K562 (cell line): ENCODE results near the gene PES1. TPM values are rescaled to one million over a fixed set of nuclear protein-coding genes. Genes with fewer than 3 reads are reported as not detected.

Experiments used
- ATAC-seq: fragments of 200-7000 bp; cut with Tn5 transposase; 3 replicates; pipeline ENCODE4 v1.9.1; 2020; ENCODE audit warnings: moderate library complexity
- BruUV-seq: library from RNA; stranded (reverse); fragments of 400-500 nt; replicated peaks from 2 replicates; lab custom pipeline; 2021; lab: Mats Ljungman, UMichigan
- CTCF ChIA-PET: fragments of 300-600 bp; formaldehyde crosslinking; extraction: SDS; loops from one replicate; lab custom pipeline; 2021; ENCODE audit warnings: low intra/inter-chr PET ratio; lab: Yijun Ruan, JAX
- POLR2A ChIA-PET: fragments of 300-600, 350-650 bp; sonication (Branson Sonifier 250); formaldehyde crosslinking; extraction: SDS; loops from one replicate; lab custom pipeline; 2021; ENCODE audit warnings: antibody characterized with exemption, inconsistent platforms; lab: Yijun Ruan, JAX
- DNase-seq, 4 experiments: peaks; one replicate each; pipeline versions ENCODE4 v3.0.0 to v3.0.0-alpha.2; 2011 to 2018; ENCODE audit warnings: low spot score in 3 of 4, mixed read lengths in 3 of 4; ENCODE audit errors: extremely low read depth in 1 of 4
- FAIRE-seq: peaks from 2 replicates; lab custom pipeline; 2011; peaks lifted over from hg19 to GRCh38; lab: Jason Lieb, UNC
- H2AFZ ChIP-seq: 2 replicates; pipeline ENCODE4 v1.6.0; 2011; ENCODE audit warnings: low read depth, low read length, control low read depth, inconsistent platforms
- H3K27ac ChIP-seq: fragments of 200-600 bp; 3 replicates; pipeline ENCODE4 v1.8.0; 2011; ENCODE audit warnings: low read depth, mild to moderate bottlenecking, control low read depth, inconsistent platforms, low read length, moderate library complexity, mixed read lengths; ENCODE audit errors: extremely low read depth
- H3K27me3 ChIP-seq, 2 experiments: fragments of 300-600 bp in 1 of 2; 2 replicates in 1 of 2; 3 replicates in 1 of 2; pipeline versions ENCODE4 v1.6.0 to v1.8.0; 2011; ENCODE audit warnings: inconsistent platforms in 2 of 2, low read length in 2 of 2, mild to moderate bottlenecking in 1 of 2, mixed read lengths in 1 of 2, moderate library complexity in 1 of 2; ENCODE audit not compliant: control insufficient read depth in 2 of 2, insufficient read depth in 2 of 2
- H3K36me3 ChIP-seq: fragments of 300-600 bp; 3 replicates; pipeline ENCODE4 v1.8.0; 2011; ENCODE audit warnings: mild to moderate bottlenecking, low read length, inconsistent platforms; ENCODE audit not compliant: control insufficient read depth, insufficient read depth
- H3K4me1 ChIP-seq, 2 experiments: fragments of 200-600 bp in 1 of 2; replicated peaks in 1 of 2; 2 replicates in 1 of 2; 3 replicates in 1 of 2; pipeline versions ENCODE4 v1.5.1 to v1.8.0; 2011; ENCODE audit warnings: inconsistent platforms in 2 of 2, low read length in 2 of 2, mild to moderate bottlenecking in 1 of 2, mixed read lengths in 1 of 2, moderate library complexity in 1 of 2; ENCODE audit not compliant: control insufficient read depth in 2 of 2, insufficient read depth in 2 of 2
- H3K4me2 ChIP-seq: 2 replicates; pipeline ENCODE4 v1.6.1; 2011; ENCODE audit warnings: low read length, control low read depth, inconsistent platforms, mixed read lengths; ENCODE audit not compliant: insufficient read depth
- H3K4me3 ChIP-seq: fragments of 200-600 bp; sonication (generic), shearing (Covaris generic); 2 replicates; pipeline ENCODE4 v1.5.1; 2016; ENCODE audit warnings: control low read depth, inconsistent platforms
- H3K79me2 ChIP-seq: fragments of 200-600 bp; 3 replicates; pipeline ENCODE4 v1.8.0; 2011; ENCODE audit warnings: low read length, inconsistent platforms; ENCODE audit not compliant: control insufficient read depth, insufficient read depth
- H3K9ac ChIP-seq, 2 experiments: 2 replicates each; pipeline versions ENCODE4 v1.6.0 to v1.6.1; 2011; ENCODE audit warnings: low read depth in 2 of 2, low read length in 2 of 2, control low read depth in 1 of 2, inconsistent platforms in 1 of 2, mild to moderate bottlenecking in 1 of 2, mixed read lengths in 1 of 2; ENCODE audit not compliant: insufficient read depth in 1 of 2
- H3K9me1 ChIP-seq: one replicate; pipeline ENCODE4 v1.6.0; 2011; ENCODE audit warnings: inconsistent platforms, mild to moderate bottlenecking, low read length, moderate library complexity; ENCODE audit not compliant: control insufficient read depth, insufficient read depth
- H3K9me3 ChIP-seq: replicated peaks from 2 replicates; pipeline ENCODE4 v1.5.1; 2011; ENCODE audit warnings: low read depth, low read length, inconsistent platforms; ENCODE audit not compliant: control insufficient read depth, insufficient read depth
- H4K20me1 ChIP-seq: replicated peaks from 2 replicates; pipeline ENCODE4 v1.6.1; 2011; ENCODE audit warnings: low read length, inconsistent platforms, mixed read lengths; ENCODE audit not compliant: control insufficient read depth, insufficient read depth
- C11orf30 ChIP-seq: fragments of 450-650 bp; IDR thresholded peaks from 2 replicates; pipeline ENCODE4 v1.6.1; 2016; ENCODE audit warnings: low read depth, mild to moderate bottlenecking
- CBX1 ChIP-seq: sonication (generic); IDR thresholded peaks from 2 replicates; pipeline ENCODE4 v1.6.1; 2016; ENCODE audit warnings: antibody characterized with exemption, low read depth, mild to moderate bottlenecking
- CTCF ChIP-seq, 3 experiments: IDR thresholded peaks in 2 of 3; conservative IDR thresholded peaks in 1 of 3; 2 replicates each; pipeline ENCODE4 v1.5.1; 2011 to 2012; ENCODE audit warnings: low read length in 3 of 3, mild to moderate bottlenecking in 3 of 3, control low read depth in 2 of 3, improper control_type of control experiment in 1 of 3, inconsistent platforms in 1 of 3, low read depth in 1 of 3, mixed read lengths in 1 of 3, moderate library complexity in 1 of 3; ENCODE audit not compliant: insufficient read depth in 2 of 3
- RAD21 ChIP-seq, 2 experiments: fragments of 250-450 bp in 1 of 2; fragments of 450-650 bp in 1 of 2; sonication (Bioruptor Pico) in 1 of 2; formaldehyde crosslinking in 1 of 2; IDR thresholded peaks in 1 of 2; conservative IDR thresholded peaks in 1 of 2; 2 replicates each; pipeline versions ENCODE4 v1.4.0 to v1.8.0; 2020 to 2022; ENCODE audit warnings: mild to moderate bottlenecking in 2 of 2, moderate library complexity in 1 of 2
- THAP7 ChIP-seq: fragments of 250-450 bp; sonication (Bioruptor Pico); IDR thresholded peaks from 2 replicates; pipeline ENCODE4 v1.5.0; 2021
- ZNF316 ChIP-seq: fragments of 450-650 bp; IDR thresholded peaks from 2 replicates; pipeline ENCODE4 v1.6.1; 2016
- WGBS: fragments of 100-300 bp; shearing (Covaris generic); methylation state at CpG from one replicate; pipeline ENCODE4 v1.1.6; 2016; ENCODE audit warnings: low coverage, mixed read lengths; ENCODE audit not compliant: insufficient coverage; ENCODE audit errors: missing lambda C conversion rate; 5-methylcytosine and 5-hydroxymethylcytosine counted together
- in situ Hi-C: fragments of 300-500 bp; cut with MboI; formaldehyde crosslinking; loops from 4 replicates; pipeline ENCODE4 v1.15.0; 2018; ENCODE audit warnings: inconsistent platforms, mixed read lengths
- intact Hi-C: fragments of 100-400 bp; cut with micrococcal nuclease; formaldehyde crosslinking; loops from 2 replicates; pipeline ENCODE4 v1.14.2; 2022
- polyA plus RNA-seq, 8 experiments: library from polyadenylated mRNA; depleted of rRNA in 4 of 8; stranded (reverse) in 5 of 8; unstranded in 3 of 8; fragments of >200 nt; fragmentation: Nextera tagmentation in 2 of 8; fragmentation: Illumina TruSeq in 1 of 8; extraction: Ambion mirVana in 2 of 8; extraction: Trizol in 1 of 8; gene quantifications; 2 replicates each; pipeline versions ENCODE4 v1.2.1 to v1.2.3, GENCODE V29; 2011 to 2014; ENCODE audit warnings: inconsistent platforms in 1 of 8, missing spikeins in 1 of 8
- total RNA-seq, 7 experiments: library from RNA; depleted of rRNA in 6 of 7; stranded (reverse); fragments of >200 nt in 6 of 7; fragmentation: Illumina TruSeq in 2 of 7; extraction: Trizol in 2 of 7; gene quantifications; 2 replicates each; pipeline versions ENCODE4 v1.2.1 to v1.2.3, GENCODE V29; 2011 to 2021; ENCODE audit warnings: low replicate concordance in 1 of 7

Gene PES1
- total and polyA plus RNA-seq, 9 of the 15 experiments (the other 6 are each of a cell fraction or from before 2014, with no cell fraction given), result 6.5 to 158 (median 94.3) TPM

- FAIRE-seq (no peak), ATAC-seq (no peak), DNase-seq (no peak)
- Histone ChIP-seq H3K9me1 (no peaks in the 10 kb centered on the region), H3K27ac (no peak overlapping the region), H2AFZ (no peak overlapping the region), H4K20me1 (no peaks in the 10 kb centered on the region), H3K36me3 (no peaks in the 10 kb centered on the region), H3K27me3 (no peaks in the 10 kb centered on the region), H3K4me1 (peaks cover 18 to 29% of the 10 kb centered on the region in 2 experiments; a peak in 4 of 5 replicates), H3K9ac (no peak overlapping the region), H3K9me3 (no peaks in the 10 kb centered on the region), H3K4me3 (no peak overlapping the region), H3K79me2 (no peaks in the 10 kb centered on the region), H3K4me2 (no peak overlapping the region; the same call in 1 of the 2 replicates)
- no TSS peak for BruUV-seq
- POLR2A ChIA-PET, result interaction anchor here (1.2 kb wide), 1 partner anchor 10 kb away, joined by 4 read pairs; no protein-coding TSS in a partner anchor
- in situ Hi-C loops (loop anchor here (10.0 kb wide), 1 partner anchor 319 kb away; the partner anchor contains the start of gene CASTOR1), intact Hi-C loops (no loop called here)
- WGBS, result 57% methylated on average over 3 of the region's 3 CpGs
- CTCF ChIA-PET, result no interaction called here
- TF ChIP-seq THAP7 (CRISPR knock-in tag), result no peak
These were observed 12.1 kb upstream of the PES1 start for GRCh38 chr22:30603801-30604200.

- no peak overlapping the region for H2AFZ ChIP-seq
- no peaks in the 10 kb centered on the region for H4K20me1 ChIP-seq
- ChIA-PET POLR2A (interaction anchor here (1.4 kb wide), 1 partner anchor 11 kb away, joined by 7 read pairs; the partner anchor contains the start of gene PES1), CTCF (no interaction called here)
- H3K27ac ChIP-seq, result no peak overlapping the region
- no peak for FAIRE-seq
- no peaks in the 10 kb centered on the region for H3K9me1 ChIP-seq
- H3K4me1 ChIP-seq, result peaks cover 5 to 11% of the 10 kb centered on the region in 2 experiments; a peak in 3 of 5 replicates
- H3K27me3 ChIP-seq, result no peaks in the 10 kb centered on the region
- peak in 1 of 2 experiments; percentile 37; a peak in 2 of 4 replicates for TF ChIP-seq RAD21 (CRISPR knock-in tag; conservative IDR thresholded peaks at IDR 0.05 in 1 of 2, IDR thresholded peaks at IDR 0.05 in 1 of 2)
- TF ChIP-seq ZNF316, result peak; percentile 33
- peak; percentile 38 to 41 (median 39); a peak in 5 of 6 replicates for TF ChIP-seq CTCF (IDR thresholded peaks at IDR 0.05 in 2 of 3, conservative IDR thresholded peaks at IDR 0.05 in 1 of 3; ENCODE audit: insufficient read depth in 2 of 3, low read depth in 1 of 3, low read length in 3 of 3)
- no peak for TF ChIP-seq CBX1
- TF ChIP-seq C11orf30, result peak; percentile 20; the same call in 1 of the 2 replicates
- TF ChIP-seq, all 486 proteins: peak for 4
- in situ Hi-C loops (loop anchor here (10.0 kb wide), 1 partner anchor 317 kb away; the partner anchor contains the start of gene CASTOR1), intact Hi-C loops (no loop called here)
- no peaks in the 10 kb centered on the region for H3K36me3 ChIP-seq
- no TSS peak for BruUV-seq
- H3K4me3 ChIP-seq, result no peak overlapping the region
- 41% methylated on average over 3 of the region's 3 CpGs for WGBS
- no peaks in the 10 kb centered on the region for H3K9me3 ChIP-seq
- peak; percentile 28; the same call in 2 of the 3 replicates for ATAC-seq
- H3K4me2 ChIP-seq, result no peak overlapping the region
- DNase-seq, result peak in 1 of 4 experiments; percentile 45
- no peak overlapping the region for H3K9ac ChIP-seq
- no peaks in the 10 kb centered on the region for H3K79me2 ChIP-seq
These were observed 10.3 kb upstream of the PES1 start for GRCh38 chr22:30602049-30602448.
